NCI-H128 (cell line): ENCODE data around the gene POLA2.
"Not testable (repeated sequence)": the region's sequence is repeated elsewhere in the genome, so short reads cannot be mapped to it uniquely, and the experiment has no call there.

Source experiments
- DNase-seq: peaks from one replicate; lab custom pipeline; 2025; ENCODE audit not compliant: unreplicated experiment; lab: John Stamatoyannopoulos, UW

POLA2 gene, protein sequence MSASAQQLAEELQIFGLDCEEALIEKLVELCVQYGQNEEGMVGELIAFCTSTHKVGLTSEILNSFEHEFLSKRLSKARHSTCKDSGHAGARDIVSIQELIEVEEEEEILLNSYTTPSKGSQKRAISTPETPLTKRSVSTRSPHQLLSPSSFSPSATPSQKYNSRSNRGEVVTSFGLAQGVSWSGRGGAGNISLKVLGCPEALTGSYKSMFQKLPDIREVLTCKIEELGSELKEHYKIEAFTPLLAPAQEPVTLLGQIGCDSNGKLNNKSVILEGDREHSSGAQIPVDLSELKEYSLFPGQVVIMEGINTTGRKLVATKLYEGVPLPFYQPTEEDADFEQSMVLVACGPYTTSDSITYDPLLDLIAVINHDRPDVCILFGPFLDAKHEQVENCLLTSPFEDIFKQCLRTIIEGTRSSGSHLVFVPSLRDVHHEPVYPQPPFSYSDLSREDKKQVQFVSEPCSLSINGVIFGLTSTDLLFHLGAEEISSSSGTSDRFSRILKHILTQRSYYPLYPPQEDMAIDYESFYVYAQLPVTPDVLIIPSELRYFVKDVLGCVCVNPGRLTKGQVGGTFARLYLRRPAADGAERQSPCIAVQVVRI

DNA sequence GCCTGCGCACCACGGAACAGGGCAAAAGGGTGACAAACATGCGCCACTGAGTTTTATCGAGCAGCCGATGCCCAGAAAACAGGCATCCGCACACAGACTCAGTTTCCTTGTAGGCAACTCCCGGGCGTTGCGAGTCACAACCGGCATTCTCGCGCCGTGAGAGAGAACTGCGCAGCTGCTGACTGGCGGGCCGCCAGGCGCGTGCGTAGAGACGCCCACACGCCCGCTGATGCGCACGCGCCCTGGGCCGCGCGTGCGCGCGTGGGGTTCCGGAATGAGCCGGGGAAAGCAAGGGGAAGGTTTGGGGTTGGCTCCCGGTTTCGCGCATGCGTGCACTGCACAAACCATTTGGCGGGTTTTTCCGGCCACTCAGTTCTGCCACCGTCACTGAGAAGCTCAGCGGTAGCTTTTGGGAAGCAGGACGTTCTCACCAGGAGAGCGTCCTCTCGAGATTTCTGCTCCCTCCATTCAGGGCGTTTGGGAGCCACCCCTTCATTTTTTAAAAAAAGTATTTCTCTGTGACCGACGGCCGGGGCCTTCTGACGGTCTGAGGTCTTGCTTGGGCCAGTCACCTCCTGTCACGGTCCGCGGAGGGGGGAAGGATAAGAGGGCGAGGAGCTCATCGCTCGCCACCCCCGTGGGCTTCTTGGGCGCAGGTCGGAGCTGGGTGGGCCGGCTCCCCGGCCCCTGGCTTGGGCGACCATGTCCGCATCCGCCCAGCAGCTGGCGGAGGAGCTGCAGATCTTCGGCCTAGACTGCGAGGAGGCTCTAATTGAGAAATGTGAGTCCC lies at the start of gene POLA2:
TSS of gene POLA2 (plus strand) at position 372 of the 790 bp plus-strand sequence. CDS start at position 703, 331 bp downstream.
- DNase-seq, result peak; percentile 98

DNA sequence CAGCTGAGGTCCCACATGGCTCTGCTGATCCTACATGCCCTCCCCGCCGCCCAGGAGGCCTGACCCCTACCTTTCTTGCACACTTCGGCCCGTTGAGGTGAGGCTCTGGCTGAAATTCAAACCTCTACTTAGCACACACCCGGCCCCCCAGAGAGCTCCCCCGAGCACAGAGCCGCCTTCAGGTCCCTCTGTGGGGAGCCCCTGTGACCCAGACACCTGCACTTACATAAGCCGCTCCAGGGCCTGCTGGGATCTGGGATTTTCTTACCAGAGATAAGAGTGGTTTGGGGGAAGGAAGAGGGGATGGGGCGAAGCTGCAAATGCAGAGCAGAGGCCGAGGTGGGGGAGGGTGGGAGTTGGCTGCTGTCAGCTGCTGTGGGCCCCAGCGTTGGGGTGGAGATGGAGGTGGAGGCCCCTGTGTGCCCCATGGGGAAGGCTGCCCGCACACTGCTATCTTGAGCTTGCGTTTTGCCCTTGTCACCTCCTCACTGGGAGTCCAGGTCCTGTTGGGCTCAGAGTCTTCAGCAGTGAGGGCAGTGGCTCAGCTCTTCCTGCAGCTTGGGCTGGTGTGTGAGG lies 49.4 kb upstream of the POLA2 start:
- DNase-seq, result no peak

DNA sequence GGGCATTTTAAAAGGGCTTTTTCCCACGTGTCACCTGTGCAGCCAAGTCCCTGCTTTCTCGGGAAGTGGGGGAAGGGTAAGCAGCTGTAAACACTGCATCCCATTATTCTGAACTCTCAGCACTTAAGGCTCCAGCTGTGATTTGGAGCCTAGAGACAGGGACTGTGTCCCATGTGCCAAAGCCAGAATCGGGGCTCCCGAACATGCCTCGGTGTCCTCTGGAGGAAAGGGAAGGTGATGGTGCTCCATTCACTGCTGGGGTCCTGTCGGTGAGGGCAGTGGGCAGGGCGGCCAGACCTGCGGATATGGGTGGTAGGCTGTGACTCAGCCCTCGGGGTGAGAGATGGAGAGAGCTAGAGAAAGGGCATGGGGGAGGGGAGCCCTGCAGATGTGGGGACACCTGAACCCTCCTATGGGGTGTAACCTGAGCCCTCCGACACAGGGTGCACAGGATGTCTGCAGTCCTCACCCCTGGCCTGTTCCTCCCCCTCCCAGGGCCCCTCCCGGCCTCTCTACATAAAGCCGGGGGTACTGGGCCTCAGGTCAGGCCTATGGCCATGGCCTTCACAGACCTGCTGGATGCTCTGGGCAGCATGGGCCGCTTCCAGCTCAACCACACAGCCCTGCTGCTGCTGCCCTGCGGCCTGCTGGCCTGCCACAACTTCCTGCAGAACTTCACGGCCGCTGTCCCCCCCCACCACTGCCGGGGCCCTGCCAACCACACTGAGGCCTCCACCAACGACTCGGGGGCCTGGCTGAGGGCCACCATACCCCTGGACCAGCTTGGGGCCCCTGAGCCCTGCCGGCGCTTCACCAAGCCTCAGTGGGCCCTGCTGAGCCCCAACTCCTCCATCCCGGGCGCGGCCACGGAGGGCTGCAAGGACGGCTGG lies 48.2 kb upstream of the POLA2 start:
- DNase-seq, result no peak

DNA sequence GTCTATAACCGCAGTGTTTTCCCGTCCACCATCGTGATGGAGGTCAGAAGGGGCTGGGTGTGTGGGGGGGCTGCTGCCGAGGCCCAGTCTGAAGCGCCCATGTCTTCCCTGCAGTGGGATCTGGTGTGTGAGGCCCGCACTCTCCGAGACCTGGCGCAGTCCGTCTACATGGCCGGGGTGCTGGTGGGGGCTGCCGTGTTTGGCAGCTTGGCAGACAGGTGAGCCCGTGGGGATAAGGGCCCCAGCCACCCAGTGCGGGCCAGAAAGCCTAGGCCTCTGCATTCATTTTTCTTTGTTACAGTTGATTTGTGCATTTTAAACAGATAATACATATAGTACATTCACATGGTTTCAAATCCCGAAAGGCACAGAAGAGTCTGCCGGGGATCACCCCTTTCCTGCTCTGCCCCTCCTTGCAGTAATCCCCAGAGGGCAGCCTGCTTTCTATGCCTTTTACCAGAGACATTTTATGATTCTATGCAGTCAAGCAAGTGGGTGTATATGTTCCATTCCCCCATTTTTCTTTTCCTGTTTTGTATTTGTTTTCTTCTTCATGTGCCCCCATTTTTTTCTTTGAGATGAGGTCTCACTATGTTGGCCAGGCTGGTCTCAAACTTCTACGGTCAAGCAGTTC lies 47.4 kb upstream of the POLA2 start:
- no peak for DNase-seq

DNA sequence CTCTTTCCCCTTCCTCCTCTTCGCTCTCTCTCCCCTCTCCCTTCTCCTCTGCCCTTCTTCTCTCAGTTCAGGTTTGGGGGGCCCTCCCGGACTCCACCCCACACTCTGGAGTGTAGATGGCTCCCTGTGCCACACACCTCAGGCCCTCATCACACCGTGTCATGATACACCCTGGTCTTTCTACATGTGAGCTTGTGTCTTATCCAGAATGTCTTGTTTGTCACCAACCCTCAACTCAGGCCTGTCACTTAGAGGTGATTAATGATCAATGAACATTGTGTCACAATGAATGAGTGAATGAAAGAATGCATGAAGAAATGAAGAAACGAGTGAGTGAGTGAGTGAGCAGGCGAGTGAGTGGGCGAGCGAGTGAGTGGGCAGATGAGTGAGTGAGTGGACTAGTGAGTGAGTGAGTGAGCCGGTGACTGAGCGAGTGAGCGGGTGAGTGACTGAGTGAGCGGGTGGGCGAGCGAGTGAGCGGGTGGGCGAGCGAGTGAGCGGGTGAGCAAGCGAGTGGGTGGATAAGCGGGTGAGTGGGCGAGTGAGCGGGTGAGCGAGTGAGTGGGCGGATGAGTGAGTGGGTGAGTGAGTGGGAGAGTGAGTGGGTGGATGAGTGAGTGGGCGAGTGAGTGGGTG lies 46.2 kb upstream of the POLA2 start:
- DNase-seq, result no peak

DNA sequence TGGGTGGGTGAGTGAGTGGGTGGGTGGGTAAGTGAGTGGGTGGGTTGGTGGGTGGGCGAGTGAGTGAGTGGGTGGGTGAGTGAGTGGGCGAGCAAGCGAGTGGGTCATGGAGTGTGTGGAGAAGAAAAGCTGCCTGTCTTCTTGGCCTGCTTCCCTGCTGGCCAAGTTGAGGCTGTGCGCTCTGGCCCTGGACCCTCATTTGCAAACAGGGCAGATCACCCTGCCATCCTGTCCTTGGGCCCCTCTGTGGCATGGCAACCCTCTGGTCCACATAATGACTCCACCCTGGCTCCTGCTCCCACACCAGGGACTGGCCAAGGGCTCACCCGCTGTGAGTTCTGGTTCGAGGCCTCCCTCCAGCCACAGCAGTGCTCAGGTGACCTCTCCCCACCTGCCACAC lies 44.9 kb upstream of the POLA2 start:
- no peak for DNase-seq

DNA sequence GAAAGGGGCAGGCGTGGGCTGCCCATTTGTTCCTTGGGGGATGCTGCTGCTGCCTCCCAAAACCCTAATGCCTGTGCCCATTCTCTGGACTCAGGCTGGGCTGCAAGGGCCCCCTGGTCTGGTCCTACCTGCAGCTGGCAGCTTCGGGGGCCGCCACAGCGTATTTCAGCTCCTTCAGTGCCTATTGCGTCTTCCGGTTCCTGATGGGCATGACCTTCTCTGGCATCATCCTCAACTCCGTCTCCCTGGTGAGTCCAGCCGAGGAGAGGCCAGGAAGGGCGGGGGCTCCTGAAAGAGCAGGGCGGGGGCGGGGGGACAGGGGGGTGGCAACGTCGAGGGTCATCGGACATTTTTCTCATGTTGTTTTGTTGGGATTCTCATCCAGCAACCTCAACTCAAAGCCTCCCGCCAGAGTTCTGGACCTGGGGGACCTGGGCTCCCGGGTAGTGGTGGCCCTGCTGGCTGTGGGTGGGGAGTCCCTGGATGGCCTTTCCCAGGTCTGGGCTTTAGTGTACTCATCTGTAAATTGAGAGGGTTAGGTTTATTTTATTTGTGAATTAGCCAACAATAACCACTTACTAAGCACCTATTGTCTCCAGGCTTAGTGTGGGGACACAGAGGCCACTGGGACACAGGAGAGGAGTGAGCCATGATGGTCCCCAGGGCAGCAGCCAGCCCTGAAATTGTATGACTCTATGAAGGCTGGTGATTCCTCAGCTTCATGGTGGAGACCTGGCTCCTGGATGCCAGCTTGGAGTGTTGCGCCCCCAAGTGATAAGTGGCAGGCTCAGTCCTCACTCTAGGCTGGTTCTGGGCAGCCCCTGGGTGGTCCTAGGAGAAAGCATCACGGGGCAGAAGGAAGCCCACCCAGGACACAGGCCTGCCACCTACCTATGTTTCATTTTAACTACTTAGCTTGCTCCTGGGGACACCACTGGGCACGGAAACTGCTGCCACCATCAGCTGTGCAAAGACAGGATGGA lies 44.0 kb upstream of the POLA2 start:
- DNase-seq, result no peak

DNA sequence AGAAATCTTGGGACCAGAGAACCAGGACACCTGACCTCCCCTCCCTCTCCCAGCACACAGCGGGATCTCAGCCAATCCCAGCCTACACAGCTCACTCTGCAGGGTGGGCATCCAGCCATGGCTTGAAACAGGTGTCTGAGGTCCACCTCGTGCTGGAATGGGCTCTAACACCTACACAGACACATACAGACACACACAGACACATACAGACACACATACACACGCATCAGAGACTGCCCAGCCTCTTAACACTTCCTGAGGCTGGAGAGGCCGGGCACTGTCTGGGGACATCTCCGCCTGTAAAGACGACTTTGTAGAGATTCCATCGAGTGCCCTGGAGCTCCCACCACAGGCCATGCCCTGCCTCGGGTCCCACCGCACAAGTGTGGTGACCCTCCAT lies 43.3 kb upstream of the POLA2 start:
- DNase-seq, result no peak

DNA sequence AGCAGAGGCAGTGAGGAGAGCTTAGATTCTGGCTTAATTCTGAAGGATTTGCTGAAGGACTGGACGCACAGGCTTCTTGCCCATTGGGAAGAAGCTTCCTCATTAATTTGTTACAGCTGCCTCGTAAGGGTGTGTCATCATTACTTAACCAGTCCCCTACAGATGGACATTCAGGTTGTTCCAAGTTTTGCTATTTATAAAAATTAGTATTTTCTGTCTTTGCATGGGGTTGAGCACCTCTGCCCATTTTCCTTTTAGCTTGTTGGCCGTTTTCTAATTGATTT lies 41.9 kb upstream of the POLA2 start:
- DNase-seq, result no peak

DNA sequence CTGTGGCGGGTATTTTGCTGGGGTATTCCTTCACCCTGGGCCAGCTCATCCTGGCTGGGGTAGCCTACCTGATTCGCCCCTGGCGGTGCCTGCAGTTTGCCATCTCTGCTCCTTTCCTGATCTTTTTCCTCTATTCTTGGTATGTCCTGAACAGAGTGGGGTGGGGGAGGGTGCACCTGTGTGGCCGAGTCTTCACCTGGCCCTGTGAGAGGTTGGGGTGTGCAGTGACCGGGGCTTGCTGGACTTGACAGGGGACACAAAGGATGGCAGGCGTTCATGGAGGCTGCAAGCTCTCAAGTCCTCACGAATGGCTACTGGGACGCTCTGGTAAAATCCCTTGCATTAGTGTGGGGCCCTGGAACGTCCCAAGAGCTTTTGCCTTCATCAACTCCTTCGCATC lies 40.7 kb upstream of the POLA2 start:
- DNase-seq, result no peak

DNA sequence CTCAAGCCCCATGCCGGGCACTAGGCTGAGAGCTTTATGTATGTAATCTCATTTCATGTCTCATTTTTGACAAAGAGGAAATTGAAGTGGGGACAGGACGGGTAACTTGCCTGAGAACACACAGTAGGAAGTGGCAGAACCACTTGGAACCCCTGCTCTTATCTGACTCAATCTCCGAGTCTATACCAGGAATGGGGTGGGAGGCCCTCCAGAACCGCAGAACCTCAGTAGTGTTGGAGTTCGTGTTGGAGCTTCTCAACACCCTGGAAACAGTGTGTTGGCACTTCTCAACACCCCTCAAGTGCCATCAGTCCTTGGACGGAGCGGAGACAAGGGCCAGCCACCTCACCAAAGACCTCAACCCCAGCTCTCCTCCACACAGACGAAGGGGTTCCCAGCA lies 38.8 kb upstream of the POLA2 start:
- no peak for DNase-seq

DNA sequence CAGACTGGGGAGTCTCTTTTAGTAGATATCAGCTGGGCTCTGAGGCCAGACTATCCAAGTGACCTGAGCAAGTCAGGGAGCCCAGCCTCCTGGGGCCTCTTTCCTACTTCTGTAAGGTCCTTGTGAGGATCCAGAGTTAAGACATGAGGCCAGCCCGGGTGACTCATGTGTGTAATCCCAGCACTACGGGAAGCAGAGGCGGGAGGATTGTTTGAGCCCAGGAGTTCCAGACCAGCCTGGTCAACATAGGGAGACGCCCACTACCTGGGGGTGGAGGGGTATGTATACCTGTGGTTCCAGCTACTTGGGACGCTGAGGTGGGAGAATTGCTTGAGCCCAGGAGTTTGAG lies 36.9 kb upstream of the POLA2 start:
- no peak for DNase-seq

DNA sequence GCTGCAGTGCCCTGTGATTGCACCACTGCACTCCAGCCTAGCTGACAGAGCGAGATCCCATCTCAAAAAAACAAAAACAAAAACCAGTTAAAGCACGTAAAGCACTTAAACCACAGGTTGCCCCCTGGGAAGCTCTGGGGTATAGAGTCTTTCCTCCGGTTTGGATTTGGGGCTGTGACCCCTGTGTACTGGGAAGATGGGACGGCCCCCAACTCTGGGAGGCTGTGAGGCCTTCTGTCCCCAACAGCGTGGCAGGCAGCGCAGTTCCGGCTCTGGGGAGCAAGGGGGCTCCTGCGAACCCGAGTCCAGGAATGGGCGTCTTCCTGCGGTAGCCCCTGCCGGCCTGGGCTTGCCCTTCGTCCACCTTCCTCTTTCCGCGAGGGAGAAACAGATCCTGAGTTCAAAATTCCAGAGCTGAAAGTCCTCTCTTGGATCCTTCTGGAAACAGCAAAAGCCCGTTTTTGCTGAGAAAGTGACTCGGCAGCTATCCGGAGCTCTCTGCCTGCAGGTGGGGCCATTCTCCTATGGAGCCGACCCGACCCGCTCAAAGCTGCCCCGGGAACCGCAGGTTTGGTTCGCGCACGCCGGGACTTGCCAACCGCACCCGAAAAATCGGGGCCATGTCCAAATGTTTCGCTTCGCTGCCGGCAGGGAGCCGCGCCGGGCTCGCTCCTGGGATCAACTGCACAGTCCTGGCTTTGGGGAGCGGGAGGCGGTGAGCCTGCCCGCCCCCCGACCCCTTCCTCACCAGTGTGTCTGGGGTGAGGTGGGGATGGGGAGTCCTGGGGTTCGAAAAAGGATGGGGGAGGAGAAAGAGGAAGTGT lies 36.3 kb upstream of the POLA2 start:
- no peak for DNase-seq

DNA sequence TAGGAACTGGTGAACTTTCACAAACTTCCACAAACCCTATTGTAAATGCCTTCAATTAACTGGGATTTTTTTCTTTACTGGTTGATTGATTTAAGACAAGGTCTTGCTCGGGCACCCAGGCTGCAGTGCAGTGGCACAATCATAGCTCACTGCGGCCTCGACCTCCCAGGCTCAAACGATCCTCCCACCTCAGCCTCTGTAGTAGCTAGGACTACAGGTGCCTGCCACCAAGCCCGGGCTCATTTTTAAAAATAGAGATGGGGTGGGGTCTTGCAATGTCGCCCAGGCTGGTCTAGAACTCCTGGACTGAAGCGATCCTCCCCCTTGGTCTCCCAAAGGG lies 35.7 kb upstream of the POLA2 start:
- DNase-seq, result no peak

DNA sequence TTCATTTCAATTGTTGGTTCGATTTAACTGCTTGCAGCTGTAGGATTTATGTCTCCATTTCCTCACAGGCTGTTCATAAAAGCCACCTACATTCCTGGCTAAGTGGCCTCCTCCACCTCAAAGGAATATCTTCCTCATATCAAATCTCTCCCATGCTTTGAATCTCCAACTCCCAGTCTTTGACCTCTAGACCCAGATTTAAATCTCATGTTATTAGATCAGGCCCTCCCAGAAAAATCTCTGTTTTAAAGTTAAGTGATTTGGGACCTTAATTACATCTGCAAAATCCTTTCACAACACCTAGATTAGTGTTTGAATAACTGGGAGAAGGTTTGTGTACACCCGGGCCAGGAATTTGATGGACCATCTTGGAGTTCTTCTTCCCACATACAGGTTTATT lies 33.9 kb upstream of the POLA2 start:
- DNase-seq, result no peak

DNA sequence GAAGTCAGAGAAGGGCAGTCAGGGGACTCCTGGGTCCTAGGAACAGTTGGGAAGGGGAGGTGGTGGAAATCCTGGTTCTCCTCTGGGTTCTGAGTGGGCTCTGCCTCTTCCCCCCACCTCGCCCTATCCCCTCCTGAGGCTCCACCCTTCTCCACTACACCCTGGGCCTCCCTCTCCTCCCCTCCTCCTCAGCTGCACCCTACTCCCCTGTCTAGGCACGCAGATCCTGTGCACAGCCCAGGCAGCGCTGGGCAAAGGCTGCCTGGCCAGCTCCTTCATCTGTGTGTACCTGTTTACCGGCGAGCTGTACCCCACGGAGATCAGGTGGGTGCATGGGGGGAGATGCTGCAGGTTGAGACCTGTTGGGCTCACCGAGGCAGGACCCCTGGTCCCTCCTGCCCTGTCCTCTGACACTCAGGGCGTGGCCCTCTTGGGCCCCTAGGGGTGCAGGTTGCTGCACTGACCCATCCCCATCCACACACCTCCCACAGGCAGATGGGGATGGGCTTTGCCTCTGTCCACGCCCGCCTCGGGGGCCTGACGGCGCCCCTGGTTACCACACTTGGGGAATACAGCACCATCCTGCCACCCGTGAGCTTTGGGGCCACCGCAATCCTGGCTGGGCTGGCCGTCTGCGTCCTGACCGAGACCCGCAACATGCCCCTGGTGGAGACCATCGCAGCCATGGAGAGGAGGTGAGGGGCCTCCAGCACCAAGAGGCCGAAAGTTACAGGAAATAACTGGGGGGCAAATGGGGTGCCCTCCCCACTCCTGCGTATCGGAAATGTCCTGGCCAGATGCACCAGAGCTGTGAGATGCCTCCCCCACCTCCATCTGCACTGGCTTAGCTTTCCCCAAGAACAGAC lies 25.3 kb upstream of the POLA2 start:
- no peak for DNase-seq

DNA sequence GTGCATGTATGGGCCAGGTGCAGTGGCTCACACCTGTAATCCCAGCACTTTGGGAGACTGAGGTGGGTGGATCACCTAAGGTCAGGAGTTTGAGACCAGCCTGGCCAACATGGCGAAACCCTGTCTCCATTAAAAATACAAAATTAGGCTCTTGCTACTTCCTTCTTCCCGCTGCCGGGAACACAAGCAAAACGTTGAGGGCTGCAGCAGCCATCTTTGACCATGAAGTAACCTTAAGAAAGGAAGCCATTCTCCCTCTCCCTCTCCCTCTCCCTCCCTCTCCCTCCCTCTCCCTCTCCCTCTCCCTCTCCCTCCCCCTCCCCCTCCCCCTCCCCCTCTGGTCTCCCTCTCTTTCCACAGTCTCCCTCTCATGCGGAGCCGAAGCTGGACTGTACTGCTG lies 23.5 kb upstream of the POLA2 start:
- DNase-seq, result not testable (repeated sequence)
